PFSK-1 (cell line): ENCODE measurements around the gene ZHX3.

Experiments
- POLR2AphosphoS5 ChIP-seq: IDR thresholded peaks from 2 replicates; pipeline ENCODE4 v1.6.1; 2012; ENCODE audit warnings: low read depth, mild to moderate bottlenecking, control low read depth, low read length, moderate library complexity
- TAF1 ChIP-seq: IDR thresholded peaks from 2 replicates; pipeline ENCODE4 v1.6.1; 2012; ENCODE audit warnings: low read length, control low read depth, borderline replicate concordance; ENCODE audit not compliant: insufficient read depth
- TF ChIP-seq, protein P1 (sequence below), 2 experiments: IDR thresholded peaks; 2 replicates each; pipeline versions ENCODE4 v1.6.1 to v1.8.0; 2011 to 2012; ENCODE audit warnings: low read depth in 2 of 2, low read length in 2 of 2, control low read depth in 1 of 2, inconsistent platforms in 1 of 2, mild to moderate bottlenecking in 1 of 2, moderate library complexity in 1 of 2; ENCODE audit not compliant: insufficient read depth in 1 of 2

DNA sequence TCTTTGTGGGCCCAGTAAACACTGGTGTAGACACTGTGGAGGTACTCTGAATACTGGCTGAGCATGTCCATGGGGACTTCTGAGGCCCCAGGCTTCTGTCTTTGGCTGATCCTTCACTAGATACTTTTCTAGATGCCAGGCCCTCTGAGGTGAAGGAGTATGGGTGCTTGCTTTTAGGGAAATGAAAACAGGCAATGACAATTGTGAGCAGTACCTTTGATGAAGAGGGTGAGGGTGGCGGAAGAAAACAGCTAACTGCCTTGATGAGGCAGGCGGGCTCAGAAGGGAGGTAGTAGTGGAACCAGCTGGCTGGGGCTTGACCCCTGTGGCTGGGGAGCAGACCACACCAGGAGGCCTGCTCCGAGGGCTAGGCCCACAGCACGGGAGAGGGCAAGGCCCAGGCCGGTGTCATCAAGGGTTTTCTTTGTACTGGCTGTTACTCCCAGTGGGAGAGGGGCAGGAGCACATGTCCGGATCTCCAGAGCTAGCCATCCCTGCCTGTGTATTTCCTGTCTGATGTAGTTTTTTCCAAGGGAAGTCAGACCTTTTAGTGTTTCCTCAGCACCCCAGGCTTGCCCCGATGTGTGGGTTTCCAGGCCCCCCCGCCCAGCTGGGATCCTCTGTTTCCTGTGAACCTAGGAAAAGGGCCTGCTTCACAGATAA, 176.2 kb downstream of the ZHX3 start:
- TF ChIP-seq POLR2AphosphoS5 = no peak
- TF ChIP-seq TAF1 = no peak
- TF ChIP-seq, protein P1, sequence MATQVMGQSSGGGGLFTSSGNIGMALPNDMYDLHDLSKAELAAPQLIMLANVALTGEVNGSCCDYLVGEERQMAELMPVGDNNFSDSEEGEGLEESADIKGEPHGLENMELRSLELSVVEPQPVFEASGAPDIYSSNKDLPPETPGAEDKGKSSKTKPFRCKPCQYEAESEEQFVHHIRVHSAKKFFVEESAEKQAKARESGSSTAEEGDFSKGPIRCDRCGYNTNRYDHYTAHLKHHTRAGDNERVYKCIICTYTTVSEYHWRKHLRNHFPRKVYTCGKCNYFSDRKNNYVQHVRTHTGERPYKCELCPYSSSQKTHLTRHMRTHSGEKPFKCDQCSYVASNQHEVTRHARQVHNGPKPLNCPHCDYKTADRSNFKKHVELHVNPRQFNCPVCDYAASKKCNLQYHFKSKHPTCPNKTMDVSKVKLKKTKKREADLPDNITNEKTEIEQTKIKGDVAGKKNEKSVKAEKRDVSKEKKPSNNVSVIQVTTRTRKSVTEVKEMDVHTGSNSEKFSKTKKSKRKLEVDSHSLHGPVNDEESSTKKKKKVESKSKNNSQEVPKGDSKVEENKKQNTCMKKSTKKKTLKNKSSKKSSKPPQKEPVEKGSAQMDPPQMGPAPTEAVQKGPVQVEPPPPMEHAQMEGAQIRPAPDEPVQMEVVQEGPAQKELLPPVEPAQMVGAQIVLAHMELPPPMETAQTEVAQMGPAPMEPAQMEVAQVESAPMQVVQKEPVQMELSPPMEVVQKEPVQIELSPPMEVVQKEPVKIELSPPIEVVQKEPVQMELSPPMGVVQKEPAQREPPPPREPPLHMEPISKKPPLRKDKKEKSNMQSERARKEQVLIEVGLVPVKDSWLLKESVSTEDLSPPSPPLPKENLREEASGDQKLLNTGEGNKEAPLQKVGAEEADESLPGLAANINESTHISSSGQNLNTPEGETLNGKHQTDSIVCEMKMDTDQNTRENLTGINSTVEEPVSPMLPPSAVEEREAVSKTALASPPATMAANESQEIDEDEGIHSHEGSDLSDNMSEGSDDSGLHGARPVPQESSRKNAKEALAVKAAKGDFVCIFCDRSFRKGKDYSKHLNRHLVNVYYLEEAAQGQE (IDR thresholded peaks at IDR 0.05; ENCODE audit: insufficient read depth in 1 of 2, low read depth in 2 of 2, low read length in 2 of 2) = no peak
